Measurements from ENCODE around the gene CRYBB1.

CRYBB1 gene

DNA sequence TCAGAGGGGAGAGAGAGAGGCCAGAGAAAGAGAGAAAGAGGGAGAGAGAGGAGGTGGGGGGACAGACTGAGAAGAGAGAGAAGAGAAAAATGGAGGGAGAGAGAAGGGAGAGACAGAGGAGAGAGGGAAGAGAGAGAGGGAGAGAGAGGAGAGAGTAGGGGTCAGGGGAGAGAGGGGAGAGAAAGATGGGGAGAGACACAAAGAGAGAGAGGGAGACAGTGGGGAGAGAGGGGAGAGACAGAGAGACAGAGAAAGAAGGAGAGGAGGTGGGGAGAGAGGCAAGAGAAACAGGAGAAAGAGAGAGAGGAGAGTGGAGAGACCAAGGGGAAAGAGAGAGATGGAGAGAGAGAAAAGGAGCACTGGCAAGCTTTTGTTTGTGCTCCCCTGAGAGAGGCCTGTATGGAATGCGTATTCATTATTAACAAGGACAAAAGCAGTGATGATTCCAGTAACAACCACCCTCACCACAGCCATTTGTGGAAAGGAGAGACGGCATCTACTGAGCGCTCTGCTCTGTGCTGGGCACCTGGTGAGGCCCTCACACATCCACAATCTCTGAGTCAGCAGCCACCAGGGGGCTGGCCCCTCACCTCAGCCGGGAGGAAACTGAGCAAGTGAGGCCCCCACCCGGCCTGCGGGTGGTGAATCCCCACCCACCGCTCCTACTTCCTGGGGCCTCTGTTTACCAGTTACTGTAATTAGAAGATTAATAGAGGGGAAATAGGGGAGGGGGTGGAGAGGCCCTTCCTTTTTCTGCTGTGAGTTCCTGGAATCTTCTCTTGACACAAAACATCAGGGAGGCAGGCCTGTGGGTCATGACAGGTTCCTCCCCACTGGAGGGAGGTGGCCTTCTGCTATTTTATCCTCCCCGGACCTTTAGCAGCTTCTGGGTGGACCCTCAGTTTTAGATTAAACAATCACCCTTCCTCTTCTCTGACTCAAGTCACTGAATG, 24.9 kb upstream of the CRYBB1 start:
- Histone ChIP-seq H4K20me1 (ENCODE audit: insufficient read depth, low read length) (no peaks in the 10 kb centered on the region), H3K9ac (ENCODE audit: low read length) (no peak overlapping the region), H3K27ac (ENCODE audit: low read length) (no peak overlapping the region), H3K4me2 (ENCODE audit: low read length) (peak overlapping the region; percentile 47), H3K4me1 (ENCODE audit: low read length) (peaks cover 15% of the 10 kb centered on the region), H3K9me3 (ENCODE audit: insufficient read depth, low read length) (no peaks in the 10 kb centered on the region), H3K36me3 (replicated peaks; ENCODE audit: low read depth, low read length) (no peaks in the 10 kb centered on the region), H3K79me2 (ENCODE audit: low read length) (no peaks in the 10 kb centered on the region), H2AFZ (ENCODE audit: low read depth, low read length) (peak overlapping the region; percentile 95), H3K4me3 (ENCODE audit: low read length) (no peak overlapping the region), H3K27me3 (ENCODE audit: low read depth, low read length) (peaks cover 26% of the 10 kb centered on the region)
- TF ChIP-seq CTCF (IDR thresholded peaks at IDR 0.05; ENCODE audit: low read depth, low read length): peak; percentile 36
- TF ChIP-seq EZH2phosphoT487 (IDR thresholded peaks at IDR 0.05; ENCODE audit: low read depth): no peak

- Histone ChIP-seq H3K9ac (ENCODE audit: low read length) (no peak overlapping the region), H3K4me3 (ENCODE audit: low read length) (no peak overlapping the region), H3K27ac (ENCODE audit: low read length) (no peak overlapping the region), H3K79me2 (ENCODE audit: low read length) (no peaks in the 10 kb centered on the region), H2AFZ (ENCODE audit: low read depth, low read length) (no peak overlapping the region), H3K4me2 (ENCODE audit: low read length) (no peak overlapping the region), H3K4me1 (ENCODE audit: low read length) (no peaks in the 10 kb centered on the region), H3K27me3 (ENCODE audit: low read depth, low read length) (peaks cover 12% of the 10 kb centered on the region), H3K9me3 (ENCODE audit: insufficient read depth, low read length) (no peaks in the 10 kb centered on the region), H4K20me1 (ENCODE audit: insufficient read depth, low read length) (no peaks in the 10 kb centered on the region), H3K36me3 (replicated peaks; ENCODE audit: low read depth, low read length) (no peaks in the 10 kb centered on the region)
- TF ChIP-seq CTCF (IDR thresholded peaks at IDR 0.05; ENCODE audit: low read depth, low read length) (no peak), EZH2phosphoT487 (IDR thresholded peaks at IDR 0.05; ENCODE audit: low read depth) (no peak)
Observed at GRCh38 chr22:26636296-26636695, 18.5 kb upstream of the CRYBB1 start.

- Histone ChIP-seq H3K4me3 (ENCODE audit: low read length) (no peak overlapping the region), H3K27ac (ENCODE audit: low read length) (no peak overlapping the region), H4K20me1 (ENCODE audit: insufficient read depth, low read length) (no peaks in the 10 kb centered on the region), H3K9ac (ENCODE audit: low read length) (no peak overlapping the region), H3K36me3 (replicated peaks; ENCODE audit: low read depth, low read length) (no peaks in the 10 kb centered on the region), H2AFZ (ENCODE audit: low read depth, low read length) (no peak overlapping the region), H3K9me3 (ENCODE audit: insufficient read depth, low read length) (no peaks in the 10 kb centered on the region), H3K4me1 (ENCODE audit: low read length) (no peaks in the 10 kb centered on the region), H3K4me2 (ENCODE audit: low read length) (no peak overlapping the region), H3K27me3 (ENCODE audit: low read depth, low read length) (peaks cover 12% of the 10 kb centered on the region), H3K79me2 (ENCODE audit: low read length) (no peaks in the 10 kb centered on the region)
- no peak for TF ChIP-seq EZH2phosphoT487 (IDR thresholded peaks at IDR 0.05; ENCODE audit: low read depth)
- no peak for TF ChIP-seq CTCF (IDR thresholded peaks at IDR 0.05; ENCODE audit: low read depth, low read length)
Observed at GRCh38 chr22:26635117-26635516, 17.3 kb upstream of the CRYBB1 start.

- Histone ChIP-seq H3K36me3 (replicated peaks; ENCODE audit: low read depth, low read length) (no peaks in the 10 kb centered on the region), H3K27me3 (ENCODE audit: low read depth, low read length) (peaks cover 12% of the 10 kb centered on the region), H3K4me3 (ENCODE audit: low read length) (no peak overlapping the region), H3K4me1 (ENCODE audit: low read length) (no peaks in the 10 kb centered on the region), H3K9ac (ENCODE audit: low read length) (no peak overlapping the region), H3K79me2 (ENCODE audit: low read length) (no peaks in the 10 kb centered on the region), H3K9me3 (ENCODE audit: insufficient read depth, low read length) (no peaks in the 10 kb centered on the region), H3K4me2 (ENCODE audit: low read length) (no peak overlapping the region), H3K27ac (ENCODE audit: low read length) (no peak overlapping the region), H4K20me1 (ENCODE audit: insufficient read depth, low read length) (no peaks in the 10 kb centered on the region), H2AFZ (ENCODE audit: low read depth, low read length) (no peak overlapping the region)
- TF ChIP-seq EZH2phosphoT487 (IDR thresholded peaks at IDR 0.05; ENCODE audit: low read depth): no peak
- TF ChIP-seq CTCF (IDR thresholded peaks at IDR 0.05; ENCODE audit: low read depth, low read length): no peak
Observed at GRCh38 chr22:26634189-26634588, 16.4 kb upstream of the CRYBB1 start.
